ENCODE data around the gene SPATA46.

The SPATA46 gene

GRCh38 chr1:162375463-162375862, 1.2 kb downstream of the SPATA46 start:
- TF ChIP-seq CTCF (IDR thresholded peaks at IDR 0.05), result no peak

- TF ChIP-seq CTCF (IDR thresholded peaks at IDR 0.05), result no peak
Observed at GRCh38 chr1:162374406-162374805, 2.2 kb downstream of the SPATA46 start.

- TF ChIP-seq CTCF (IDR thresholded peaks at IDR 0.05), result no peak
Observed at GRCh38 chr1:162373541-162374260, 3.0 kb downstream of the SPATA46 start.

- TF ChIP-seq CTCF (IDR thresholded peaks at IDR 0.05), result no peak
Observed at GRCh38 chr1:162373072-162373427, 3.6 kb downstream of the SPATA46 start.

GRCh38 chr1:162372159-162373071, 4.2 kb downstream of the SPATA46 start:
- no peak for TF ChIP-seq CTCF (IDR thresholded peaks at IDR 0.05)

GRCh38 chr1:162371611-162372010, 5.0 kb downstream of the SPATA46 start:
- TF ChIP-seq CTCF (IDR thresholded peaks at IDR 0.05), result no peak

GRCh38 chr1:162370721-162371120, 5.9 kb downstream of the SPATA46 start:
- TF ChIP-seq CTCF (IDR thresholded peaks at IDR 0.05), result no peak

All from LNCAP (cell line).